Nephron progenitor cell (in vitro differentiated cells): ENCODE data around the gene PCSK6.

Experiments
- DNase-seq: peaks from one replicate; pipeline ENCODE4 v3.0.0; 2021
- H3K27ac Mint-ChIP-seq: 2 replicates; pipeline ENCODE4 v1.8.0; 2021; ENCODE audit warnings: mild to moderate bottlenecking, moderate library complexity, mixed read lengths
- H3K27me3 Mint-ChIP-seq: 2 replicates; pipeline ENCODE4 v1.8.0; 2021; ENCODE audit warnings: mild to moderate bottlenecking, low read depth, mixed read lengths; ENCODE audit not compliant: poor library complexity
- H3K36me3 Mint-ChIP-seq: 2 replicates; pipeline ENCODE4 v1.8.0; 2021; ENCODE audit warnings: low read depth, mixed read lengths
- H3K4me1 Mint-ChIP-seq: 2 replicates; pipeline ENCODE4 v1.8.0; 2021; ENCODE audit warnings: mixed read lengths
- H3K4me3 Mint-ChIP-seq: 2 replicates; pipeline ENCODE4 v1.8.0; 2021; ENCODE audit warnings: mild to moderate bottlenecking, moderate library complexity, mixed read lengths
- H3K9me3 Mint-ChIP-seq: 2 replicates; pipeline ENCODE4 v1.8.0; 2021; ENCODE audit warnings: mild to moderate bottlenecking, moderate library complexity, mixed read lengths
- CTCF ChIP-seq: fragments of 200-600 bp; sonication (generic); IDR thresholded peaks from 2 replicates; pipeline ENCODE4 v1.5.0; 2021; ENCODE audit warnings: antibody characterized with exemption

PCSK6 gene

GRCh38 chr15:101531170-101531569, 41.7 kb upstream of the PCSK6 start:
- no peaks in the 10 kb centered on the region for H3K36me3 Mint-ChIP-seq
- peaks cover 45% of the 10 kb centered on the region for H3K4me1 Mint-ChIP-seq
- H3K27ac Mint-ChIP-seq: no peak overlapping the region
- no peak overlapping the region for H3K4me3 Mint-ChIP-seq
- TF ChIP-seq CTCF: no peak
- H3K9me3 Mint-ChIP-seq: no peaks in the 10 kb centered on the region
- peaks cover 4% of the 10 kb centered on the region for H3K27me3 Mint-ChIP-seq
- no peak for DNase-seq

GRCh38 chr15:101530224-101530958, 40.9 kb upstream of the PCSK6 start:
- Mint-ChIP-seq H3K9me3 (no peaks in the 10 kb centered on the region), H3K27me3 (peaks cover 4% of the 10 kb centered on the region), H3K4me1 (peaks cover 43% of the 10 kb centered on the region), H3K36me3 (no peaks in the 10 kb centered on the region), H3K4me3 (no peak overlapping the region), H3K27ac (no peak overlapping the region)
- no peak for DNase-seq
- no peak for TF ChIP-seq CTCF

DNA sequence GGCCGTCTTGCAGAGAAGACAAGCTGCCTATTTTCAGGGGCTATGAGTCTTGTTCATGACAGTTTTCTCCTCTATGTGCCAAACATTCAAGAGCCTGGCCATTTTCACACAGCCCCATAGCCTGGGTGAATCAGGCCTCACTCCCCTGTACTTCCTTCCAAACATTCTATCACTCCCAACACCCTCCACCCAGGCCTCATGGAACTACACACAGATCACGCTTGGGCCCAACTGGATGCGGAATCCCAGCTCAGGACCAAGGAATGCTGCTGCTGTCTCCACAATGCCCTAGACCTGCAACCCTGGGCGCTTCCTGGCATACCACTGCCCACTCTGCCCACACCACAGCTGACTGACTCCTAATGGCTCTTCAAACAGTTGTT, 39.4 kb upstream of the PCSK6 start:
- no peaks in the 10 kb centered on the region for H3K36me3 Mint-ChIP-seq
- peaks cover 41% of the 10 kb centered on the region for H3K4me1 Mint-ChIP-seq
- no peak overlapping the region for H3K27ac Mint-ChIP-seq
- H3K27me3 Mint-ChIP-seq: peaks cover 4% of the 10 kb centered on the region
- no peak overlapping the region for H3K4me3 Mint-ChIP-seq
- no peaks in the 10 kb centered on the region for H3K9me3 Mint-ChIP-seq
- DNase-seq: no peak
- TF ChIP-seq CTCF: no peak

DNA sequence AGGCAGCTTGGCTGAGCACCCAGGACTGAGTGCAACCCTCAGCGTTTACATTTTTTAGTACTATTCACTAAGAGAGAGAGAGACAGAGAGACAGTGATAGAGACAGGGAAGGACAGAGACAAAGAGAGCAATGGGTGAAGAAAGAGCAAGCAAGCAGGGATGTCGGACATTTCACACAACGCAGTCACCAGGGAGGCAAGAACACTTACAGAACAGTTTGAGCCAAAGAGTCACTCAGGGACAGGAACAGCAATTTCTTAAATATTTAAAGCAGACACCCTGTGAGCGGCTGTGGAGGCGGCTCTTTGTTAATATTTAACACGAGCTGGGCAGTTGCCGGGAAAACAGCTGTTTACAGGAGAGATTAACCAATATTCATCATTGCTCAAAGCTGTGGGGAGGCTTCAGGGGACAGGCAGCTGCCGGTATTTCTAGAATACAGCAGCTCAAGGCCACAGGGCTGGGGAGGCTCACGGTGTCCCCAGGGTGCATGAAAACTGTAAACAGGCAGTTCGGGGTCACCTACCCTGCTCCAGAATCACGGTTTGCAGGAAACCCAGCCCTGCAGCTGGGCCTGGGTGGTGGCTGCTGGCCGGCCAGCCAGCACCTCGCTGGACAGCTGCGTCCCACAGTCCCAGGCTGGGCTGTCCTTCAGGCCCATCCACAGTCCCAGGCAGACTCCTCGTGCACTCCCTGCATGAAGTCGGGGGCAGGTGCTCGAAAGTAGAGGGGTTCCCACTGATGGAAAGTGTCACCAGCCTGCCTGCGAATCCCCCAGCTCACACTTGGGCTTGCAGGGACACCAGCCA, 38.8 kb upstream of the PCSK6 start:
- H3K27me3 Mint-ChIP-seq: peaks cover 4% of the 10 kb centered on the region
- no peaks in the 10 kb centered on the region for H3K36me3 Mint-ChIP-seq
- no peaks in the 10 kb centered on the region for H3K9me3 Mint-ChIP-seq
- no peak for DNase-seq
- H3K27ac Mint-ChIP-seq: no peak overlapping the region
- H3K4me3 Mint-ChIP-seq: no peak overlapping the region
- H3K4me1 Mint-ChIP-seq: peaks cover 45% of the 10 kb centered on the region
- no peak for TF ChIP-seq CTCF

GRCh38 chr15:101526890-101527289, 37.4 kb upstream of the PCSK6 start:
- H3K4me1 Mint-ChIP-seq: peaks cover 57% of the 10 kb centered on the region
- no peak overlapping the region for H3K27ac Mint-ChIP-seq
- no peak for TF ChIP-seq CTCF

More at GRCh38 chr15:101526890-101527289, 37.4 kb upstream of the PCSK6 start:
- Mint-ChIP-seq H3K9me3 (no peaks in the 10 kb centered on the region), H3K36me3 (no peaks in the 10 kb centered on the region), H3K4me3 (no peak overlapping the region), H3K27me3 (peaks cover 4% of the 10 kb centered on the region)
- no peak for DNase-seq
